ENCODE measurements around the gene APBA2. TPM values are rescaled to one million over a fixed set of nuclear protein-coding genes. Genes with fewer than 3 reads are reported as not detected.

Gene APBA2
- total and polyA plus RNA-seq, 7 donors = 0.46 to 10.7 (median 1.5) TPM

- TF ChIP-seq POLR2AphosphoS5 (IDR thresholded peaks at IDR 0.05) (no peak), CTCF (IDR thresholded peaks at IDR 0.05) (no peak)
- intact Hi-C loops (cut with DNase I) = no loop called here
- WGBS, 2 donors = 86 to 88% methylated on average over 15 of the region's 15 CpGs
- no peaks in the 10 kb centered on the region for H3K9me3 ChIP-seq
- no peak overlapping the region for H3K27ac ChIP-seq
- H3K4me1 ChIP-seq = no peaks in the 10 kb centered on the region
- no peak overlapping the region for H3K4me3 ChIP-seq
- DNase-seq = no peak
- H3K27me3 ChIP-seq = no peaks in the 10 kb centered on the region
- no peaks in the 10 kb centered on the region for H3K36me3 ChIP-seq
These were observed 7.6 kb upstream of the APBA2 start for GRCh38 chr15:28878209-28878608.

- no peak overlapping the region for H3K27ac ChIP-seq
- H3K9me3 ChIP-seq = no peaks in the 10 kb centered on the region
- no peaks in the 10 kb centered on the region for H3K4me1 ChIP-seq
- no peak overlapping the region for H3K4me3 ChIP-seq
- no peaks in the 10 kb centered on the region for H3K36me3 ChIP-seq
- TF ChIP-seq POLR2AphosphoS5 (IDR thresholded peaks at IDR 0.05) (no peak), POLR2A (IDR thresholded peaks at IDR 0.05) (no peak), EP300 (IDR thresholded peaks at IDR 0.05) (no peak), CTCF (IDR thresholded peaks at IDR 0.05) (no peak)
- intact Hi-C loops (cut with DNase I) = no loop called here
- DNase-seq = no peak
- WGBS, 2 donors = 89 to 93% methylated on average over 9 of the region's 9 CpGs
- peaks cover 0 to under 1% (median 0%) of the 10 kb centered on the region in 3 donors for H3K27me3 ChIP-seq
These were observed 6.2 kb upstream of the APBA2 start for GRCh38 chr15:28879551-28879950.

- intact Hi-C loops (cut with DNase I) = no loop called here
- no peak for DNase-seq
- Histone ChIP-seq H3K36me3 (no peaks in the 10 kb centered on the region), H3K9me3 (no peaks in the 10 kb centered on the region), H3K4me3 (no peak overlapping the region), H3K27ac (no peak overlapping the region), H3K4me1 (peaks cover 0 to 6% (median 4%) of the 10 kb centered on the region in 4 donors), H3K27me3 (peaks cover 8 to 12% (median 10%) of the 10 kb centered on the region in 3 donors)
- TF ChIP-seq POLR2A (IDR thresholded peaks at IDR 0.05) (no peak), CTCF (IDR thresholded peaks at IDR 0.05) (no peak), POLR2AphosphoS5 (IDR thresholded peaks at IDR 0.05) (no peak), EP300 (IDR thresholded peaks at IDR 0.05) (no peak)
- 81 to 86% methylated on average over 5 of the region's 5 CpGs for WGBS, 2 donors
These were observed 5.1 kb upstream of the APBA2 start for GRCh38 chr15:28880680-28881079.

GRCh38 chr15:28881170-28881569 lies 4.6 kb upstream of the APBA2 start:
- Histone ChIP-seq H3K4me3 (no peak overlapping the region), H3K9me3 (no peaks in the 10 kb centered on the region), H3K27me3 (peaks cover 12 to 16% (median 15%) of the 10 kb centered on the region in 3 donors), H3K27ac (no peak overlapping the region), H3K4me1 (peaks cover 0 to 9% (median 7%) of the 10 kb centered on the region in 4 donors), H3K36me3 (no peaks in the 10 kb centered on the region)
- DNase-seq = no peak
- intact Hi-C loops (cut with DNase I) = no loop called here
- no peak for TF ChIP-seq CTCF (IDR thresholded peaks at IDR 0.05)
- no peak for TF ChIP-seq EP300 (IDR thresholded peaks at IDR 0.05)
- no peak for TF ChIP-seq POLR2AphosphoS5 (IDR thresholded peaks at IDR 0.05)
- 53 to 69% methylated on average over 3 of the region's 3 CpGs for WGBS, 2 donors

- H3K4me3 ChIP-seq = no peak overlapping the region
- H3K27ac ChIP-seq = no peak overlapping the region
- TF ChIP-seq POLR2A (IDR thresholded peaks at IDR 0.05) (no peak), CTCF (IDR thresholded peaks at IDR 0.05) (no peak), EP300 (IDR thresholded peaks at IDR 0.05) (no peak), POLR2AphosphoS5 (IDR thresholded peaks at IDR 0.05) (no peak)
- intact Hi-C loops (cut with DNase I) = no loop called here
- DNase-seq = no peak
- H3K36me3 ChIP-seq = no peaks in the 10 kb centered on the region
- WGBS, 2 donors = 96 to 98% methylated on average over 1 of the region's 1 CpG
- H3K9me3 ChIP-seq = no peaks in the 10 kb centered on the region
- H3K4me1 ChIP-seq = peaks cover 0 to 13% (median 11%) of the 10 kb centered on the region in 4 donors
- peaks cover 16 to 20% (median 19%) of the 10 kb centered on the region in 3 donors for H3K27me3 ChIP-seq
These were observed 4.2 kb upstream of the APBA2 start for GRCh38 chr15:28881600-28881999.

Measured in sigmoid colon (tissue), 7 donors.